GM21423 (cell line): ENCODE data around the gene IGFBP5.

Experiments used
- ATAC-seq: cut with Tn5 transposase; IDR thresholded peaks from one replicate; pipeline ENCODE4 v1.9.1; 2021; ENCODE audit warnings: mild to moderate bottlenecking, moderate library complexity; ENCODE audit not compliant: unreplicated experiment

Gene IGFBP5

DNA sequence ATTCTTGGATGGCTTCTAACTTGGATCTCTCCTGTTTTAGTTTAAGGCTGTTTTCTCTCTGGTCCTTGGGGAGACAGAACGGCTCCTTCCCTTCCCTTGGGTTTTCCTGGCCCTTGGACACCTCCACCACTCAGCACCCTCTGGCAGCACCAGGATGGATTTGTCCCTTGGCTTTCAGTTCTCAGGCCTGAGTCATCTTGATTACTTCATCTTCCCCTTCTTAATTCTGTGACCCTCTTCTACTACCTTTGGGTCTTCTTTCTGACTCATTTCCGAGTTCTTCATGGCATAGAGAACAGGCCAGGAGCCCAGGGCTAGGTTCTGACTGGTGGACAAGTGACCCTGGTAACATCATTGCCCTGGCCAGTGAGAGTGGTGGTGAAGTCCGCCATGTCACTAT is 47.2 kb downstream of the IGFBP5 start:
- ATAC-seq, result no peak

DNA sequence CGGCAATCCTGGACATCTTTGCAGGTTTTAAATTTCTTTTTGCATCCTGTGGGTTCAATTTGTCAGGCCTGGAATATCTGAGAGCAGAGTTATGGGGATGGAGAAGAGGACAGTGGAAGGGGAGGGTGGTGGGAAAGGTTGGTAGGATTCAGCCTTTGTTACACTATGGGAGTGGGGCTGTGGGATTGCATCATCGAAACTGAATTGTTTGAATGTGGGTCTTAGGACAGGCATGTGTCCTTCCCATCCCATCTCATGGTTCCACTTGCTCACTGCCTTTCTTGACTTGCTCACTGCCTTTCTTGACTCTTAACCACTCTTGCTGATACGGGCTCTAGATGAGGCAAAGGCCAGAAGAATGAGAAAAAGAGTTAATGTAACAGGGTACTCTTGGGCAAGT is 49.2 kb downstream of the IGFBP5 start:
- ATAC-seq, result no peak

DNA sequence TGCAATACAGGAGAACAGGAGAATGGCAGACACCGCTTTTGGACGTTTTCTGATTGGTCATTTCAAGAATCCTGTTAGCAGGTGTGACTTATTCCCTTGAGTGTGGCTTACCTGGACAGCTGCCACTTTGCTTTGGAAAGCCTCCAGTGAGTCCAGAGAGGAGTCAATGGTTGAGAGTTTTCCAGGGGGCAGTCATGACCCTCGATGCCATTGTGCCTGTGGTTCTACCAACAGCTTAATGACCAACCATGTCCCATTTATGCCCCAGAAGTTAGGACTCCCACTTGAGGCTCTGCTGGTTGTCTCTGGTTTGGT is 49.8 kb downstream of the IGFBP5 start:
- no peak for ATAC-seq

GRCh38 chr2:216644842-216645635 is 50.3 kb downstream of the IGFBP5 start:
- ATAC-seq, result no peak

- no peak for ATAC-seq
Observed at GRCh38 chr2:216643986-216644659, 51.2 kb downstream of the IGFBP5 start.

GRCh38 chr2:216637472-216637871 is 57.9 kb downstream of the IGFBP5 start:
- ATAC-seq, result no peak

DNA sequence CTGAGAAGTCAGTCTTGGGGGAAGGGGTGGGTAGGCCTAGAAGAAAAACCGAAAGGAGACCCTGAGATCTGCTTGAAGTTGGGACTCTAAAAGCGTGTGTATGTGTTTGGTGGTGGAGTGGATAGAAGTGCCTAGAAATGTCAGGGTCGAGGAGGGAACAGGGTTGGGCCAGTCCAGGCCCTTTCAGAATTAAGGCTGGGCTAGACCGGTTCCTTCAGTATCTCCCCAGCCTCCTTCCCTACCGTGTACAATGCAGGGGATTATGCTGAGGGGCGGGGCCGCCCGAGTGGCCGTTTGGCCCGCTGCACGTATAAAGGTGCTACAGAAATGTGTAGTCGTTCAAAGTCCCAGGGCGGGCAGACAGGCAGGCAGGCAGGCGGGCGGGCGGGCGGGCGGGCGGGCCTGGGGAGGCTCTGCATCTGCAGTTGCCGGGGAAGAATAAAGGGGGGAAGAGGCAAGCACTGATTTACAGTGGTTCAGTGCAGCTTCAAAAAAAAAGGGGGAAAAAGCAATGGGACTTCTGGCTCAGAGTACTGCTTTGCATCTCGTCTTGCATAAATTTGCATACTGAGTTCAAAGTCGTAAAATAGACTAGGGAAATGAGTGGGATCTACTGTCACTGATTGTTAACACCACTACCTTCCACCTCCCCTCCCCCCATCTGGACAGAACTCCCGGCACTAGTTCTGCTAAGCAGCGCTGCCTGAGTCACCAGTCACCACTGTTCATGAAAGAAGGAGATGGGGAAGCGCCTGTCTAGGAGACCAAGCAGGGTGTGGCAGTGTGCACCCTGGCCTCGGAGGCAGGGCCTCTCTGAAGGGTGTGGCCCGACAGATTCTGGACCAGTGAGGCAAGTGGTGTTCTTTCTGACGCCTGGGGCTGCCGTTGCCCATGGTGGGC is 58.5 kb downstream of the IGFBP5 start:
- ATAC-seq, result no peak

DNA sequence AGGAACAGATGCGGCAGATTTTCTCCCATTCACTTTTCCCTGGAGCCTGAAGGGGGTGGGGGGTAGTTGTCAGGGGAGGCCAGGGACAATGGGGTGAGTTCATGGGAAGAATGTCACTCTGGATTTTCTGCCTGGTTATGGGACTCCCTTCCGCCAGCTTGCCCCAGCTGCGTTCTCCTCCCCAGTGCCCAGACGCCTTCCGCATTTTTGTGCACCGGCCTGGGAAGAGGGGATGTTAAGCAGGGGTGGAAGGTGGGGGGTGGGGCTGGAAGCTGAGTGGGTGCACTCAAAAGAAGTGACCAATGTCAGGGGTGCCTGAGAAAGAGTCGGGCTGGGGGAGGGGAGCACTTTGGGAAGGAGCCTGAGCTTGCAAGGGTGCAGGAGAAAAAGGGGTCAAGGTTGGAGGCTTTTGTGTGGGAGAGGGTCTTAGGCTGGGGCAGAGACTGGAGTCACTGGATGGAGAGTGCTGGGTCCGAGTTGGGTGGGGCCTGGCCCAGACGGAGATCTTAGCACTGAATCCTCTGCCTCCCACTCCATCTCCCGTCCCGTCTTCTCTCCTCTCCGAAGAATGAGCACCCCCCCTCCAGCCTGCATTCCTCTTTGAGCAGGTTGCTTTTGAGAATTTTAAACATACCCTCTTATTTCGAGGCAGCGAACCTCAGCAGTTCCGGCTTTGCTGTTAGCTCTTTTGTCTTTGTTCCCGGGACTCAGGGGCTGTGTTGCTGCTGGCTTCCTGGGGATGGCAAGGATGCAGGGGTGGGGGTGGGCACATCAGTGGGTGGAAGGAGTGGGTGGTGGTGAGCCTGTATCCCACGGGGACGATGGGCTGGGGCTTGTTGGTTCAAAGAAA is 59.4 kb downstream of the IGFBP5 start:
- ATAC-seq, result no peak

DNA sequence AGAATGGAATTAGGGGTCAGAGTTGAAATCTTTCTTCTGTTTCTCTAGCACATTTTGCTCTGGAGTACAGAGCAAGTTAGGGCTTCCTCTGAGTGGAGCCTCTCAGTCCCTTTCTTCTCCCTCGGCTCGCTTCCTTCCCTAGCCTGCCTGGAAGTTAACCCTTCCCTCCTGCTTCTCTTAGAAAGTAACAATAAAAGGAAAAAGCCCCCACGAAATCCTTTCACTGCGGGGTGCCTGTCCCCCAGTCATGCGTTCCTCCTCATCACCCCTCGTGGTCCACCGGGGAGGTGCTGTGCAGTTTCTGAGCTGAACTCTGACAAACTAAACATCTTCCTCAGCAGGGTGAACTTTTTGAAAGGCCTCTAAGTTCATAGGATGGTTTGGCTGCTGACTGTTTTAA is 60.2 kb downstream of the IGFBP5 start:
- ATAC-seq, result no peak

DNA sequence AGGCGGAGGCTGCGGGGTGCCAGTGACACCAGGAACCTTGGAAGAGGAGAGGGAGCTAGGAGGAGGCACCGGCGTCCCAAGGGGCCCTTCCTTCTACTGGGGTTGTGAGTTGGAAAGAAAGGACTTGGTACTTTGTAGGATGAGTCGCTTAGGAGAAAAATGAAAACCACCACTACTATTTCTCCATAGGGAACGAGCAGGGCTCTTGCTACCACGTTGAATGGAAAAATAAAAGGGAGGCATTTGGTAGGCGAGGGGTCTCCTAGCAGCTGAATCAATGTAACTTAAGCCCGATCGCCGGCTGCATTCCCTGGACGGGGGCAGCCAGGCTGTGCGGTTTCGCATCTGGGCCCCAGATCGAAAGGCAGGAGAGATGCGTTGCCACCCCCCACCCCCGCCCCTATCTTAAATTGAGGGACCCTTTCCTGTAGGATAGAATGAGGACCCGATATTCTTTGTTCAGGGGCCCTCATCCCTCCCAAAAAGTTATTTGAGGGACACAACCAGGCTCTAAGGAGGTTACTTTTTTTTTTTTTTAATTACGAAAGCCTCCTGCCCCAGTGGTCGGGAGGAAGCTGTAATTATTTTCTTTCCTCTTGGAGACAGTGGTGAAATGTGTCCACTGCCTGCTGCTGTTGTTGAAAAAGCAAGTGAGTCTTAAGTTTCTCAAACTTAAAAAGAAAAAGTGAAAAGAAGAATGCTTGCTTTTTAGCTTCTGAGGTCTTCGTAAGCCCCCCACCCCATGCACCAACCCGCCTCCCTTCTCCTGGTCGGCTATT is 60.8 kb downstream of the IGFBP5 start:
- ATAC-seq, result no peak

DNA sequence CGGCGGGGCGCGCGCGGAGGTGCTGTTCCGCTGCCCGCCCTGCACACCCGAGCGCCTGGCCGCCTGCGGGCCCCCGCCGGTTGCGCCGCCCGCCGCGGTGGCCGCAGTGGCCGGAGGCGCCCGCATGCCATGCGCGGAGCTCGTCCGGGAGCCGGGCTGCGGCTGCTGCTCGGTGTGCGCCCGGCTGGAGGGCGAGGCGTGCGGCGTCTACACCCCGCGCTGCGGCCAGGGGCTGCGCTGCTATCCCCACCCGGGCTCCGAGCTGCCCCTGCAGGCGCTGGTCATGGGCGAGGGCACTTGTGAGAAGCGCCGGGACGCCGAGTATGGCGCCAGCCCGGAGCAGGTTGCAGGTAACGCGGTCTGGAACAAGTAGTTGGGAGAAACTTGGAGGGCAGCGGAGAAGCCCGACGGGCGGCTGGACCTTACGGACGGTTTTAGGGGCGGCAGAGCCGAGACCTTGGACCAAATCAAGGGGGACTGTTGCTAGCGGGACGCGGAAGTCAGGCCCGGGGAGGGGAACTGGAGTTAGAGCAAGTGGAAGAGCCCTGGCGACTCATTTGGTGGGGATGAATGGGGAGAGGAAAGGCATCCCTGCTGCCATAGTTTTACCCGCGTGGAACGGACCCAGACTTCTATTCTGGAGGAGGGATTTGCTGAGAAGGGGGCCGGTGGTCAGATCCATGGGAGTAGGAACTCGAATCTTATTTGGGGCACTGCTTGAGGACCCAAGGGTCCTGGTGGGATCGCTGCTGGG is 61.6 kb downstream of the IGFBP5 start:
- no peak for ATAC-seq

DNA sequence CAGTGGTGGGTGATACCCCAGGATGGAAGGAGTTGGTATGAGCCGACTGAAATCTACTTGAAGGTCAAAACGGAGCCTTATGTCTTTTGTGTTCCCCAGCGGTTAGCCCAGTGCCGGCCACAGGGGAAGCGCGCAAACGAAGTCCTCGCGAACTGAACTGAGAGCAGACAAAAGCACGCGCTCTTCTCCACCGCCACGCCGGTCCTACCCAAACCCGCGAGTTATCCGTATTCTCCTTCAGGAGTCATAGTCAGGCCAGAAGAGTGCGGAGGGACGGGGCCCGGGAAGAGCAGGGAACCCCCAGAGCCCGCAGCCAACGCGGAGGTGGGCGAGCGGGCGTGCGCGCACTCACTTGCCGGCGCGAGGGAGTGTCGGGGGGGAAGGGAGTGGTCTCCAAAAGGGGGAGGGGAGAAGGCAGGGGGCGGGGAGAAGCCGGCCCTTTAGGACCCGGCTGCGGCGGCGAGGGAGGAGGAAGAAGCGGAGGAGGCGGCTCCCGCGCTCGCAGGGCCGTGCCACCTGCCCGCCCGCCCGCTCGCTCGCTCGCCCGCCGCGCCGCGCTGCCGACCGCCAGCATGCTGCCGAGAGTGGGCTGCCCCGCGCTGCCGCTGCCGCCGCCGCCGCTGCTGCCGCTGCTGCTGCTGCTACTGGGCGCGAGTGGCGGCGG is 62.3 kb downstream of the IGFBP5 start, which contains the start of gene IGFBP2:
IGFBP2 (plus strand) TSS at position 469 of the 664 bp plus-strand sequence; CDS start at position 573, 104 bp downstream.
- ATAC-seq, result no peak

DNA sequence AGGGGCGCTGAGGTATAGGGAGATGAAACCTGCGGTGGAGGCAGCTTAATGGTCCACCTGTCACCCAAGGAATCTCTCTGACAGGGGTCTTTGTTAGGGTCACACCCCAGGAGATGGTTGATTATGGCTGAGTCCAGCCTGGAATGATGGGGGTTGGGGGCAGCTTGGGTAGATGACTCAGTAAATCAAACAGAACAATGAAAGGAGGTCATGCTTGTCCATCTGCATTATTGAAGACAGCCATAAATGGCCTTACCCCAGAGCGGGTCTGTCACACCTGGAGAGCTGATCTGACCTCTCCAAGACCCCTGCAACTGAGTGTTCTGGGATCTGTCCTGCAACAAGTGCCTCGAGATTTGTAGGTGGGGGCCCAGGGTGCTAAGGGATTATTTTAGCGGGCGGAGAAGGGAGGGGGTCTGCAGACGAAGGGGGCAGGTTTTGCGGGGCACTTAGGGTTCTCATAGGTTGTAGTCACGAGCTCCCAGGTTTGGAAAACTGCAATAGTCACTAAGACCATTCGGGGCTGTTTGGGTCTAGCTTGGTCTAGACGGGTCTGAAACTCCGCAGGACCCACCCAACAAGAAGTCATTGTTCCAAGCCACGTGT is 62.9 kb downstream of the IGFBP5 start:
- no peak for ATAC-seq

DNA sequence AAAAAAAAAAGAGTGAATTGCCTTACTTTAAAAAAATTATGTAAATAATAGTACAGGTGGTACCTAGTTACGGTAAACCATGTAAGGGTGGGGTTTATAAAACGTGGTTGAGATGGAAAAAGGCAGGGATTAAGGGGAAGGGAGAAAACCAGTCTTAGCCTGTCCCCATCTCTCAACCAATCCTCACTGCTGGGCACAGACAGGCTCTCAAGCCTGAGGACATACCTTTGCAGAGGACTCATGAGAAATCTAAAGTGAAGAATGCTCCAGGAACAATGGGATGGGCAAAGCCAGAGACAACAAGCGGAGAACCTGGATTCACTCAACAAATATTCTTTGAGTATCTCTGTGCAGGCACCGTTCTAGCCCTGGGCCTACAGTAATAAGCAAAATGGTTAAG is 65.6 kb downstream of the IGFBP5 start:
- no peak for ATAC-seq

DNA sequence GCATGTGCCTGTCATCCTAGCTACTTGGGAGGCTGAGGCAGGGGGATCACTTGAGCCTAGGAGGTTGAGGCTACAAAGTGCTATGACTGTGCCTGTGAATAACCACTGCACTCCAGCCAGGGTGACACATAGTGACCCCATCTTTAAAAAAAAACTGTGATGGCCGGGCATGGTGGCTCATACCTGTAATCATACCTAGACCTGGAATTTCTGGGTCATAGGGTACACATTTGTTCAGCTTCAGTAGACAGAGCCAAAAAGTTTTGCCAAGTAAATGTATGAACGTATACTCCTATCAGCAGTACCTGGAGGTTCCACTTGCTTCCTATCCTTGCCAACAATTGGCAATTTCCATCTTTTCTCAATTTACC is 68.5 kb downstream of the IGFBP5 start:
- no peak for ATAC-seq

- ATAC-seq, result no peak
Observed at GRCh38 chr2:216626168-216626874, 69.0 kb downstream of the IGFBP5 start.

DNA sequence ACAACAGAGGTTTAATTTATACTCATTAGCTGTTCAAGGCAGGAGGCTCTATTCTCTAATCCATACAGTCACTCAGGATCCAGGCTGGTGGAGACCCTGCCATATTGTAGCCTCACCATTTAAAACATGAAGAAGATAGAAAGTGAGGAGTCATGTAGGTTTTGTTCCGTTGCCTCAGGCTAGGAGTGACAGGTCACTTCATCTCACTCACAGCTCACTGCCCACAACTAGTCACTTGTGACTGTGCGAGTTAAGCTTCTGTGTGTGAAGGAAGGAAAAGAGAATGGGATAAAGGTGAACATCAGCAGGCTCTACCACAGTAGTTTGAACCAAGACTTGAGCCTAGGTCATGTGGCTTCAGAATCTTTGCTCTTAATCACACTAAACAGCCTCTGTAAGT is 71.1 kb downstream of the IGFBP5 start:
- no peak for ATAC-seq

- no peak for ATAC-seq
Observed at GRCh38 chr2:216622526-216622925, 72.8 kb downstream of the IGFBP5 start.
